ENCODE results near the gene EIF3D. TPM values are rescaled to one million over a fixed set of nuclear protein-coding genes. Genes with fewer than 3 reads are reported as not detected.

Gene EIF3D
- total RNA-seq, 3 donors from 2014 or later (not counting 1 experiment from before 2014, with no cell fraction given): 205 to 251 (median 215) TPM

DNA sequence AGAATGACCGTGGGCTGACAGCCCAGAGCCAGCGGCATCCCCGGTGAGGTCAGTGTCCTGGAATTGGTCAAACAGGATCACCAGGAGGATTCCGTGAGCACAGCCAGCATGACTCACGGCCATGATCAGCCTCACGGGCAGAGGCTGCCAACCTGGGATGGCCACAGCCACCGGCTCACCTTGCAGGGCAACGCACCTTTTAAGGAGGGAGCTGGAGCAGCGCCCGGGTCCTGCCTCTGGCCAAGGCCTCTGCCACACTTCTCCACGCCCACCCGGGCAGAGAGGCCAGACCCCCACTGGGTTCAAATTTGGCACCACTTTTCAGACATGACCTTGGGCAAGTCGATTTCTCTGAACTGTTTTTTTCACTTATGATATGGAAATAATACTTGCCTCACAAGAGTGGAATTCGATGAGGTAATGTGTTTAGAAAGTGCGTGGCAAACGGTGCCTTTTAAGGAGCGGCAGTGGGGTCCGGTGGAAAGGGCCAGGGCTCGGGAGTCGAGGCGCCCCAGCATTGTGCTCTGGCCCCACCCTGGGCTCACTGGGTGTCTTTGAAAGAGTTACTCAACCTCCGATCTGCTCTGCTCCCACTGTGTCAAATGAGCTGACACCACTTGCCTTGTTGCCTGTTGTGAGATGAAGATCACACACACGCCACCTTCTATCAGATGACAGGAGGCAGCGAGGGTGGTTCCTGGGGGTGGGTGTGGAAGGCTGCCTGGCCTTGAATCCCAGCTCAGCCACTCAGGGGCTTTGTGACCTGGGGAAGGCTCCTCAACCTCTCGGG, 63.5 kb downstream of the EIF3D start:
- no peak overlapping the region for H3K27ac Mint-ChIP-seq
- H3K4me3 Mint-ChIP-seq: no peak overlapping the region
- TF ChIP-seq, protein P1, sequence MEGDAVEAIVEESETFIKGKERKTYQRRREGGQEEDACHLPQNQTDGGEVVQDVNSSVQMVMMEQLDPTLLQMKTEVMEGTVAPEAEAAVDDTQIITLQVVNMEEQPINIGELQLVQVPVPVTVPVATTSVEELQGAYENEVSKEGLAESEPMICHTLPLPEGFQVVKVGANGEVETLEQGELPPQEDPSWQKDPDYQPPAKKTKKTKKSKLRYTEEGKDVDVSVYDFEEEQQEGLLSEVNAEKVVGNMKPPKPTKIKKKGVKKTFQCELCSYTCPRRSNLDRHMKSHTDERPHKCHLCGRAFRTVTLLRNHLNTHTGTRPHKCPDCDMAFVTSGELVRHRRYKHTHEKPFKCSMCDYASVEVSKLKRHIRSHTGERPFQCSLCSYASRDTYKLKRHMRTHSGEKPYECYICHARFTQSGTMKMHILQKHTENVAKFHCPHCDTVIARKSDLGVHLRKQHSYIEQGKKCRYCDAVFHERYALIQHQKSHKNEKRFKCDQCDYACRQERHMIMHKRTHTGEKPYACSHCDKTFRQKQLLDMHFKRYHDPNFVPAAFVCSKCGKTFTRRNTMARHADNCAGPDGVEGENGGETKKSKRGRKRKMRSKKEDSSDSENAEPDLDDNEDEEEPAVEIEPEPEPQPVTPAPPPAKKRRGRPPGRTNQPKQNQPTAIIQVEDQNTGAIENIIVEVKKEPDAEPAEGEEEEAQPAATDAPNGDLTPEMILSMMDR (IDR thresholded peaks at IDR 0.05): no peak
- WGBS (ENCODE audit: insufficient coverage): 95% methylated on average over 25 of the region's 25 CpGs
- Histone ChIP-seq H3K36me3 (ENCODE audit: control insufficient read depth, insufficient read depth, low read length) (peaks cover 9% of the 10 kb centered on the region), H3K9me3 (ENCODE audit: control insufficient read depth, insufficient read depth, low read length) (no peaks in the 10 kb centered on the region), H3K27me3 (ENCODE audit: control insufficient read depth, insufficient read depth, low read length) (no peaks in the 10 kb centered on the region), H3K4me1 (ENCODE audit: control insufficient read depth, insufficient read depth, low read length) (peaks cover 23% of the 10 kb centered on the region), H3K27ac (ENCODE audit: low read length) (no peak overlapping the region), H3K4me3 (ENCODE audit: low read length) (no peak overlapping the region)
- H3K27me3 Mint-ChIP-seq (ENCODE audit: low read depth in 2 of 2): no peaks in the 10 kb centered on the region
- no peak for ATAC-seq
- no peaks in the 10 kb centered on the region for H3K36me3 Mint-ChIP-seq
- no peak for DNase-seq
- peaks cover 13 to 16% of the 10 kb centered on the region in 2 donors for H3K4me1 Mint-ChIP-seq
- intact Hi-C loops (cut with micrococcal nuclease): no loop called here
- no peaks in the 10 kb centered on the region for H3K9me3 Mint-ChIP-seq

DNA sequence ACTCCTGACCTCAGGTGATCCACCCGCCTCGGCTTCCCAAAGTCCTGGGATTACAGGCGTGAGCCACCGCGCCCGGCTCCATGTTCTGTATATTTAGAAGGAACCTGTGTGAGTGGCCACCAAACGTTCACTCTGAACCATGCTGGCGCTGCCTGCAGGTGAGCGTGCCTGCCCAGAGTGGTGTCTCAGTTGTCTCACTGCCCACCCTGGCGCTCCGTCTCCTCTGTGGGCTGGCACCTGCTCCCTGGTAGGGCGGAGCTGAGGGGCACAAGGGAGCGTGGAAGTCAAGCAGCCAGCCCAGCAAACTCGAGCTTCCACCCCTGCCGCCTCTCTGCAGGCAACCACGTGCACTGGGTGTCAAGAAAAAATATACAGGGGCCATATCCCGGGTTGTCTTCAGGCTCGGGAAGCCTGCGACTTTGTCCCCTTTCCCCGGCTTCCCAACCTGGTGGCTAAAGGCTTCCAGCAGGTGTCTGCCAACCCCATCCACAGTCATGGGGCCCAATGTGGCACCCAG, 64.2 kb downstream of the EIF3D start:
- Histone ChIP-seq H3K4me1 (ENCODE audit: control insufficient read depth, insufficient read depth, low read length) (peaks cover 16% of the 10 kb centered on the region), H3K4me3 (ENCODE audit: low read length) (no peak overlapping the region), H3K27me3 (ENCODE audit: control insufficient read depth, insufficient read depth, low read length) (no peaks in the 10 kb centered on the region), H3K27ac (ENCODE audit: low read length) (no peak overlapping the region), H3K36me3 (ENCODE audit: control insufficient read depth, insufficient read depth, low read length) (peaks cover 9% of the 10 kb centered on the region), H3K9me3 (ENCODE audit: control insufficient read depth, insufficient read depth, low read length) (no peaks in the 10 kb centered on the region)
- intact Hi-C loops (cut with micrococcal nuclease): no loop called here
- H3K27me3 Mint-ChIP-seq (ENCODE audit: low read depth in 2 of 2): no peaks in the 10 kb centered on the region
- TF ChIP-seq, protein P1 (IDR thresholded peaks at IDR 0.05): no peak
- DNase-seq (no peak), ATAC-seq (no peak)
- H3K4me3 Mint-ChIP-seq: no peak overlapping the region
- peaks cover 7 to 10% of the 10 kb centered on the region in 2 donors for H3K4me1 Mint-ChIP-seq
- no peak overlapping the region for H3K27ac Mint-ChIP-seq
- H3K36me3 Mint-ChIP-seq: no peaks in the 10 kb centered on the region
- WGBS (ENCODE audit: insufficient coverage): 76% methylated on average over 20 of the region's 20 CpGs
- H3K9me3 Mint-ChIP-seq: no peaks in the 10 kb centered on the region

DNA sequence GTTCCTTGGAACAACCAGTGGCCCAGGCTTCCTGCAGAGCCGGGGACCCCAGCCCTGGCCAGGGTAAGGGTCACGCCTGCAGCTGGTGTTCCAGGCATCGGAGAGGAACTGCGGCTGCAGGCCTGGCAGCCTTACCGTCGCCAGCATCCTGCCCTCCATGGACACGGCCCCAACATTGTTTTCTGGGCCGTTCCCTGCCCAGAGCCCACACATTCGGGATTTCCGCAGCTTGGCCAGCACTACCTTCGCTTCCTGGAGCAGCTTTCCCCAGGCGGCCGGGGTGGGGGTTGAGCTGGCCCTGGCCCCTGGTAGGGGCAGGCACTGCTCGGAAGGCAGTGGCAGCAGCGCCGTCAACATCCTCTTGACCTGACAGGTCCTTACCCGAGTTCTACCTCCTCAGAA, 65.2 kb downstream of the EIF3D start:
- ATAC-seq: no peak
- H3K9me3 ChIP-seq (ENCODE audit: control insufficient read depth, insufficient read depth, low read length): no peaks in the 10 kb centered on the region
- intact Hi-C loops (cut with micrococcal nuclease): no loop called here
- no peak overlapping the region for H3K27ac Mint-ChIP-seq
- no peaks in the 10 kb centered on the region for H3K36me3 Mint-ChIP-seq
- H3K27me3 ChIP-seq (ENCODE audit: control insufficient read depth, insufficient read depth, low read length): no peaks in the 10 kb centered on the region
- no peaks in the 10 kb centered on the region for H3K27me3 Mint-ChIP-seq (ENCODE audit: low read depth in 2 of 2)
- peaks cover 9% of the 10 kb centered on the region for H3K36me3 ChIP-seq (ENCODE audit: control insufficient read depth, insufficient read depth, low read length)
- H3K27ac ChIP-seq (ENCODE audit: low read length): no peak overlapping the region
- 83% methylated on average over 17 of the region's 17 CpGs for WGBS (ENCODE audit: insufficient coverage)
- H3K4me1 Mint-ChIP-seq: peaks cover 7 to 10% of the 10 kb centered on the region in 2 donors
- TF ChIP-seq, protein P1 (IDR thresholded peaks at IDR 0.05): no peak
- DNase-seq: no peak
- peaks cover 16% of the 10 kb centered on the region for H3K4me1 ChIP-seq (ENCODE audit: control insufficient read depth, insufficient read depth, low read length)
- H3K4me3 Mint-ChIP-seq: no peak overlapping the region
- H3K9me3 Mint-ChIP-seq: no peaks in the 10 kb centered on the region
- no peak overlapping the region for H3K4me3 ChIP-seq (ENCODE audit: low read length)
